Activated CD8-positive, alpha-beta T cell treated with anti-CD3 and anti-CD28 coated beads for 36 hours (primary cell): Measurements from ENCODE around the gene SLPI. TPM values are rescaled to one million over a fixed set of nuclear protein-coding genes. Genes with fewer than 3 reads are reported as not detected.
A peak's percentile ranks its signal among the peaks of the same experiment; 100 is the strongest.

Experiments
- ATAC-seq: fragments of 200-7000 bp; cut with Tn5 transposase; one replicate; pipeline ENCODE4 v1.10.0; 2021; ENCODE audit warnings: mild to moderate bottlenecking, moderate library complexity
- CTCF ChIA-PET: fragments of 350-600 bp; sonication (Branson Sonifier 250); formaldehyde crosslinking; loops from one replicate; lab custom pipeline; 2021; ENCODE audit warnings: antibody characterized with exemption; lab: Charles Lee
- POLR2A ChIA-PET: fragments of 350-600 bp; sonication (Branson Sonifier 250); formaldehyde crosslinking; loops from one replicate; lab custom pipeline; 2021; ENCODE audit warnings: antibody characterized with exemption; lab: Charles Lee
- DNase-seq: peaks from one replicate; pipeline ENCODE4 v3.0.0-alpha.2; 2020
- H3K27ac Mint-ChIP-seq: one replicate; pipeline ENCODE4 v1.8.0; 2021; ENCODE audit warnings: mild to moderate bottlenecking, mixed read lengths
- H3K27me3 Mint-ChIP-seq: one replicate; pipeline ENCODE4 v1.8.0; 2021; ENCODE audit warnings: mixed read lengths
- H3K36me3 Mint-ChIP-seq: one replicate; pipeline ENCODE4 v1.8.0; 2021; ENCODE audit warnings: low read depth, mixed read lengths
- H3K4me1 Mint-ChIP-seq: one replicate; pipeline ENCODE4 v1.8.0; 2021; ENCODE audit warnings: low read depth, mixed read lengths
- H3K4me3 Mint-ChIP-seq: one replicate; pipeline ENCODE4 v1.8.0; 2021; ENCODE audit warnings: mild to moderate bottlenecking, moderate library complexity, mixed read lengths
- H3K9me3 Mint-ChIP-seq: one replicate; pipeline ENCODE4 v1.8.0; 2021; ENCODE audit warnings: mixed read lengths
- intact Hi-C: fragments of 100-400 bp; cut with micrococcal nuclease; formaldehyde crosslinking; loops from one replicate; pipeline ENCODE4 v1.10.0; 2022
- total RNA-seq, 2 experiments: library from RNA; stranded (reverse); gene quantifications; one replicate each; pipeline ENCODE4 v1.2.3, GENCODE V29; 2021
- TF ChIP-seq, protein P1 (sequence below): fragments of 200-600 bp; IDR thresholded peaks from one replicate; pipeline ENCODE4 v1.8.0; 2022; ENCODE audit warnings: antibody characterized with exemption, mild to moderate bottlenecking

The SLPI gene
- total RNA-seq, 2 experiments from 2014 or later: not detected

- Mint-ChIP-seq H3K4me3 (peak overlapping the region; percentile 69), H3K9me3 (no peaks in the 10 kb centered on the region), H3K4me1 (peaks cover 2% of the 10 kb centered on the region), H3K27me3 (peaks cover 31% of the 10 kb centered on the region), H3K27ac (no peak overlapping the region), H3K36me3 (no peaks in the 10 kb centered on the region)
- ATAC-seq: peak; percentile 92
- peak; percentile 91 for DNase-seq
- intact Hi-C loops: loop anchor here (5.0 kb wide), 1 partner anchor 156 kb away; no protein-coding TSS in a partner anchor
- ChIA-PET CTCF (interaction anchor here (0.5 to 6.8 kb wide), 85 partner anchors 8 to 564 kb away, joined by 3 to 109 read pairs (median 4); partner anchors contain the start of genes ACOT8, MATN4, PIGT and RBPJL), POLR2A (interaction anchor here (1.1 to 2.9 kb wide), 4 partner anchors 10 to 193 kb away, joined by 3 to 9 read pairs (median 3); no protein-coding TSS in a partner anchor)
- TF ChIP-seq, protein P1, sequence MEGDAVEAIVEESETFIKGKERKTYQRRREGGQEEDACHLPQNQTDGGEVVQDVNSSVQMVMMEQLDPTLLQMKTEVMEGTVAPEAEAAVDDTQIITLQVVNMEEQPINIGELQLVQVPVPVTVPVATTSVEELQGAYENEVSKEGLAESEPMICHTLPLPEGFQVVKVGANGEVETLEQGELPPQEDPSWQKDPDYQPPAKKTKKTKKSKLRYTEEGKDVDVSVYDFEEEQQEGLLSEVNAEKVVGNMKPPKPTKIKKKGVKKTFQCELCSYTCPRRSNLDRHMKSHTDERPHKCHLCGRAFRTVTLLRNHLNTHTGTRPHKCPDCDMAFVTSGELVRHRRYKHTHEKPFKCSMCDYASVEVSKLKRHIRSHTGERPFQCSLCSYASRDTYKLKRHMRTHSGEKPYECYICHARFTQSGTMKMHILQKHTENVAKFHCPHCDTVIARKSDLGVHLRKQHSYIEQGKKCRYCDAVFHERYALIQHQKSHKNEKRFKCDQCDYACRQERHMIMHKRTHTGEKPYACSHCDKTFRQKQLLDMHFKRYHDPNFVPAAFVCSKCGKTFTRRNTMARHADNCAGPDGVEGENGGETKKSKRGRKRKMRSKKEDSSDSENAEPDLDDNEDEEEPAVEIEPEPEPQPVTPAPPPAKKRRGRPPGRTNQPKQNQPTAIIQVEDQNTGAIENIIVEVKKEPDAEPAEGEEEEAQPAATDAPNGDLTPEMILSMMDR: peak; percentile 98
Measured at GRCh38 chr20:45293041-45294002, 39.0 kb upstream of the SLPI start.

GRCh38 chr20:45292343-45292742 is 38.0 kb upstream of the SLPI start:
- peak overlapping the region; percentile 69 for H3K4me3 Mint-ChIP-seq
- intact Hi-C loops: loop anchor here (5.0 kb wide), 1 partner anchor 155 kb away; no protein-coding TSS in a partner anchor
- peaks cover 2% of the 10 kb centered on the region for H3K4me1 Mint-ChIP-seq
- ChIA-PET CTCF (interaction anchor here (0.8 to 6.8 kb wide), 25 partner anchors 11 to 479 kb away, joined by 3 to 109 read pairs (median 6); partner anchors contain the start of genes RBPJL and SLPI), POLR2A (interaction anchor here (0.9 to 2.9 kb wide), 2 partner anchors 9 to 11 kb away, joined by 3 to 9 read pairs; no protein-coding TSS in a partner anchor)
- no peaks in the 10 kb centered on the region for H3K36me3 Mint-ChIP-seq
- no peaks in the 10 kb centered on the region for H3K9me3 Mint-ChIP-seq
- no peak for DNase-seq
- no peak for ATAC-seq
- peaks cover 31% of the 10 kb centered on the region for H3K27me3 Mint-ChIP-seq
- TF ChIP-seq, protein P1: no peak
- H3K27ac Mint-ChIP-seq: no peak overlapping the region

DNA sequence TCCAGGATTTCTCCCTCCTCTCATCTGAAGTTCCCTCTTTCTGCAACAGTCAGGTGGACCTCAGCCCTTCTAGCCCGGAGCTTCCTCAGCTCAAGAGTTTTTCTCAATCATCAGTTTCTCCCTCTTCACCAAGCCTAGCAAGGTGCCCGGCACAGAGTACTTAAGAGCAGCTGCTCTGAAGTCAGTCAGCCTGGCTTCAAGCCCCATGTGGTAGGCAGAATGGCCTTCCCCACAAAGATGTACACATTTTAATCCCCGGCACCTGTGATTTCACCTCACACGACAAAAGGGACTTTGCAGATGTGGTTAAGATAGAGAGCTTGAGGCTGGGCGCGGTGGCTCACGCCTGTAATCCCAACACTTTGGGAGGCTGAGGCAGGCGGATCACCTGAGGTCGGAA is 37.2 kb upstream of the SLPI start:
- ChIA-PET POLR2A (interaction anchor here (0.6 kb wide), 1 partner anchor 265 kb away, joined by 3 read pairs; no protein-coding TSS in a partner anchor), CTCF (interaction anchor here (0.8 to 6.8 kb wide), 35 partner anchors 11 to 480 kb away, joined by 3 to 109 read pairs (median 5); partner anchors contain the start of genes RBPJL, SEMG1 and SLPI)
- Mint-ChIP-seq H3K4me3 (no peak overlapping the region), H3K27me3 (peaks cover 30% of the 10 kb centered on the region), H3K9me3 (no peaks in the 10 kb centered on the region), H3K4me1 (peaks cover 2% of the 10 kb centered on the region), H3K27ac (no peak overlapping the region), H3K36me3 (no peaks in the 10 kb centered on the region)
- intact Hi-C loops: loop anchor here (5.0 kb wide), 1 partner anchor 154 kb away; no protein-coding TSS in a partner anchor
- ATAC-seq: no peak
- TF ChIP-seq, protein P1: no peak
- no peak for DNase-seq

GRCh38 chr20:45290677-45291355 is 36.5 kb upstream of the SLPI start:
- H3K36me3 Mint-ChIP-seq: no peaks in the 10 kb centered on the region
- CTCF ChIA-PET: interaction anchor here (0.6 to 6.8 kb wide), 45 partner anchors 8 to 480 kb away, joined by 3 to 109 read pairs (median 4); partner anchors contain the start of genes RBPJL, SEMG1 and SLPI
- H3K27ac Mint-ChIP-seq: no peak overlapping the region
- DNase-seq (peak; percentile 87), ATAC-seq (peak; percentile 60)
- intact Hi-C loops: loop anchor here (5.0 kb wide), 1 partner anchor 154 kb away; no protein-coding TSS in a partner anchor
- peaks cover 27% of the 10 kb centered on the region for H3K27me3 Mint-ChIP-seq
- H3K4me1 Mint-ChIP-seq: peaks cover 2% of the 10 kb centered on the region
- no peak overlapping the region for H3K4me3 Mint-ChIP-seq
- POLR2A ChIA-PET: interaction anchor here (0.6 to 1.1 kb wide), 2 partner anchors 126 to 477 kb away, joined by 3 read pairs; no protein-coding TSS in a partner anchor
- no peaks in the 10 kb centered on the region for H3K9me3 Mint-ChIP-seq
- TF ChIP-seq, protein P1: peak; percentile 88
